Esophagus mucosa (tissue), 1 donor: ENCODE results near the gene KCNJ5. TPM values are rescaled to one million over a fixed set of nuclear protein-coding genes. Genes with fewer than 3 reads are reported as not detected.

Source experiments
- ATAC-seq: fragments of 200-7000 bp; cut with Tn5 transposase; one replicate; pipeline ENCODE4 v1.9.1; 2020
- total RNA-seq: library from RNA; stranded (reverse); gene quantifications from one replicate; pipeline ENCODE4 v1.2.4, GENCODE V29; 2023
- donor health status: DM: yes; HTN: yes; CAD: no.

Gene KCNJ5
- total RNA-seq, 1 donor from 2014 or later, result 0.08 TPM

DNA sequence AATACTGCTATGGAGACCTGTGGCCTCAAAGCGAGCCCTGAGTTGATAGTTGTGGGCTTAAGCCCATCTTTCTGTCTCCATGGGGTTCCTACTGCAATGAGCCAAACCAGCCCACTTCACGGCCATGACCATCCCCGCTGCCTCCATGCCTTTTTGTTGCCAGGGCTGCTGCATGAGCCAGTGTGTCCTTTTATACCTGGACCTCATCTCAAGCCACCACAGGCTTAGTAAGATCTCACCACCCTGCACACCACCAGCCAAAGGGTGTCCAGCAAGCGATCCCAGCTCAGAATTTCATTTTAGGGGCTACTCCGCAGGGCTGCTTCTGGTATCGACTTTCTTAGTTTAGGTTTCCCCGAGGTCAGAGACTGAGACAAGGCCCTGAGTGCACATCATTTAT is 43.2 kb downstream of the KCNJ5 start:
- ATAC-seq, result no peak

- ATAC-seq, result no peak
Measured at GRCh38 chr11:128934926-128935325, 43.8 kb downstream of the KCNJ5 start.

DNA sequence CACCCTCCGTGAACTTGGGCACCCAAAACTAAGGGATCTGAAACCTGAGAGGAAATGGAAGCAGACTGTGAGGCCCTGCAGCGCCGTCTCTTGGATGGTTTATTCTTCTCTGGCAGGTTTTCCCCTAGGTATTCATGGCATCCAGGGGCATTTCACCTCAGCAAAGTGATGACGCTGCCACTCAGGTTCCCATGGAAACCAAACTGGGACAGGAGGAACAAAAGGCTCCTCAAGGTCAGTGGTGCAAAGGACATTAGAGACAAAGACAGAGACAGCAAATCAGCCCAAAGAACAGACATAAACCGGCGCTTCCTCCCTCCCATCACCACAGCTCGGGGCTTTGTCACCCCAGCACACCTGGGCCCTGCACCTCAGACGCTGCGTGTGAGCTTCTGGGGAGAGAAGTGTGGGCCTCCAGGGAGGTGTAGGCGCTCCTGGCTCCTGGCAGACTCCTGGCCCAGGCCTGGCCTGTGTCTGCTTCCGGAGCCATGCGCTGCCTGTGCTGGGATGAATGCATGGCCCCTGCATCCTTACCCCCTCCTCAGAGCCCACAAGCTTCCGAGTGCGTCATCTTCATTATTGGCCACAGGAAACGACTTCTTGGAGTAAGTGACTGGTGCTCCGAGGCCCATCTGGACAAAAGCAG is 45.6 kb downstream of the KCNJ5 start:
- no peak for ATAC-seq

GRCh38 chr11:128937480-128937879 is 46.3 kb downstream of the KCNJ5 start:
- no peak for ATAC-seq

DNA sequence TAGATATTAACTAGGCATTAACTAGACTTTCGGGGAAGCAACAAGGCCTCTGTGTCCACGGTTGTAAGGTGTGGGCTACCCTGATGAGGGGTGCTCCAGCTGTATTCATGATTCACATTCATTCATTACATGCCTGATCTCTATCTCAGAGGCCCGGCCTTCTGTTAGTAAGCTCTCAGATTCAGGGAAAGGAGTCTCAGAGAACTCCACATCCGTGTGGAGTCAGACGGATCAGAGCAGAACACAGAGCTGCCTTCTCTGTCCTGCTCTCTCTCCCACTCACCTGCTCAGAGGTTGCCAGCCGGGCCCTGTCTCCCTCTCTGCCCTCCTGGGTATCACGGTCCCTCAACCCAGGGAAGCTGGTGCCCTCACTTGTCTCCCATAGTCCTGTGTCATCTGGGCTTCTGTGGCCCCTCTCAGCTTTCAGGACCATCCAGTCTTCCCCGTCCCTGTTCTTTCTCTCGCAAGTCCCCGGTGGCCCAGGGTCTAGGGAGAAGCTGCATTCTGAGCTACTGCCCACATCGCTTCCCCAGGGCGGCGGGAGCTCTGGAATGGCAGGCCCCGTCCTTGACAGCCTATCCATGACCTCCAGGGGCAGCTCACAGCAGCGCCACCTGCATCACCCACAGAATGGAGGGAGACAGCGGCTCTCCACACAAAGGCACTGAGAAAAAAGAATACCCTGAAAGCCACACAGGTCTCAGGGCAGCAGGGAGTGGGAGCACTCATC is 47.2 kb downstream of the KCNJ5 start:
- no peak for ATAC-seq

DNA sequence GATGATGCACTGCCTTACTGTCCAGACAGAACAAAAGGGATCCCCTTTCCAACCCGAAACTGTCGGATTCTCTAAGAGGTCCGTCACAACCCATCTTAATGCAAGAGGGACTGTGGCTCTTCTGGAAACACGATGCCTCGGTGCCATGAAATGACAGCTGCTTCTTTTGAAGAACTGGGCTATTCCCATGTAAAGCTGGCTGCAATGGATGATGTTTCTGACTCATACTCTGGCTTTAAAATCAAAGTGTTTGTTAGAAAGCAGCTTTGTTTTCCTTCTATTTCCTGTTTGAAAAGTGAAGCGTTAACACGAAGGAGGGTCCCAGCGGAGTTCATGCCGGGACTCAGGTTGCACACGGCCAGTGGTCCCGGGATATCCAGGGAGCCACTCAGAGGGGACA is 48.4 kb downstream of the KCNJ5 start:
- ATAC-seq, result no peak

- ATAC-seq, result peak; percentile 80
Measured at GRCh38 chr11:128940156-128940555, 49.0 kb downstream of the KCNJ5 start.

DNA sequence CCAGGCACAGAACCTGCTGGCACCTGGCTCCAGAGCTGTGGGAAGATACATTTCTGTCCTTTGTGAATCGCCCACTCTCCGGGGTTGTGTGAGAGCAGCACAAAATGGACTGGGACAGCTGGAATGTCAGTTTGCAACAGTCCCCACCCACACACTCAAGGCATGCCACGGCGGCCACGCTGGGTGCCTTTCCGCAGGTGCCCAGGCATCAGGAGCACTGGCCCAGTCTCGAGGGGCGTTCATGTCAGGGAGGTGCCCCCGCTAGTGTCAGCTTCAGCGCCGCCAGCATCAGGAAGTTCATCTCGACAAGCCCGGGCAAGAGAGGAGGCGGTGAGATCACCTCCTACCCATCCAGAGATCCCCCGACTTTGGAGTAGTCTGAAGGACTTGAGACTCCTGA is 49.4 kb downstream of the KCNJ5 start:
- peak; percentile 60 for ATAC-seq

GRCh38 chr11:128941110-128941509 is 50.0 kb downstream of the KCNJ5 start:
- no peak for ATAC-seq

DNA sequence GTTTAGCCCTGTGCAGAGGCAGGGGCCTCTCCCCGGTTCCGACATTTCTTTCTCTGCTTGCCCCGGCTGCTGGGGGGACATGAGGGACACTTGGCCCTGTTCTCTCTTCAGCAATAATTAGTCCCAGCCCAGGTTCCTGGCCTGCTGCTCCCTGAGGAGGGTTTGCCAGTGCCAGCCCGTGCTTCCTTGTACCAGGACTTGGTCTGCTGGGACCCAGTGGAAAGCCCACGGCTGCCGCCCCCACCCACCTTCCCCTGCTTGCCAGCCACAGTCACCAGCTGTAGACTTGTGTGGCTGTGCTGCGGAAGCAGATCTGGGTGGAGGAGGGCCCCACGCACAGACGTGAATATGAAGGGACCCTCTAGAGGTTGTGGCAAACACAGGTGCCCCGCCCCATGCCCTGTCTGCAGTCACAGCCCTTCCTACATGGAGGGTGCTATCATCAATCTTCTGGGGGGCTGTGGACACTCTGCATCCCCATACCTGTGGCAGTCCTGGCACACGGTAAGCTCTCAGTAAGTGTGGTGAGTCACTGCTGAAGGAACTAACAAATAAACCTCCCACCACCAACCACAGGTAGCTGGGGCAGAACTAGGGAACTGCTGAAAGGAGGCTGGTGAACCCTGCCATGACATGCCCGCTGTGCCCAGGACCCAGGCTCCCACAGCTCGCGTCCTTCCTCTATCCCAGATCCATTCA is 50.6 kb downstream of the KCNJ5 start:
- ATAC-seq, result peak; percentile 63

DNA sequence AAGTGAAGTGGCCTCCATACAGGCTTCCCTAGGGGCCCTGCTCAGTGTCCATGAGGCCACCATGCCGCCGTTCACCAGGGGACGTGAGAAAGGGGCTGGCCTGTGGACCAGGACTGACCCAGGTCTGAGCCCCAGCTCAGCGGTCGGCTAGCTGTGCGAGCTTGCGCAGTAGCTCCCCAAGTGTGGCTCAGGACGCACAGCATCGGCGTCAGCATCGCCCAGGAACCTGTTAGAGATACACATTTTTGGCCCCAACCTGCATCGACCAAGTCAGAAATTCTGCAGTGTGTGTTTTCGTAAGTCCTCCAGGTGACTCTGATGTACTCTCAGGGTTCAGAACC is 51.1 kb downstream of the KCNJ5 start:
- peak; percentile 38 for ATAC-seq

- ATAC-seq, result peak; percentile 56
Measured at GRCh38 chr11:128942817-128943427, 51.8 kb downstream of the KCNJ5 start, which contains the start of gene TP53AIP1. TP53AIP1 (minus strand) TSS chr11:128942871; CDS start chr11:128937818, 5,053 bp downstream.

GRCh38 chr11:128943428-128943976 is 52.3 kb downstream of the KCNJ5 start:
- no peak for ATAC-seq

- no peak for ATAC-seq
Measured at GRCh38 chr11:128946648-128947047, 55.5 kb downstream of the KCNJ5 start.

DNA sequence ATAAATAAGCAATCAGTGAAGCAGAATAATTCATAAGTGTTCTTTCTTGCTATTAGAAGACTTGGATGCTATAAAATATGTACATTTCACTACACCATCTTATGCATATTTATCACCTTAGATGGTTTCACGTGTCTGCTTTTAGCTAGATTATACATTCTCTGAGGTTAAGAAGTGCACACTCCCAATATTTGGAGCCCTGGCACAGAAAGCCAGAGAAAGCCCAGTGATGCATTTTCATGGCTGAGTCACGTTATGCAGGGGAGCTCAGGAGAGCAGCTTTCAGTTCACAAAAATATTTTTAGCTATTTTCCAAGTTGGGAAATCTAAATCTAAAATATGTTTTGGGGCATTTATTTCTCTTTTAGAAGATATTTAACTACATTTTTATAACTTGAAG is 56.6 kb downstream of the KCNJ5 start:
- no peak for ATAC-seq

GRCh38 chr11:128948583-128948982 is 57.4 kb downstream of the KCNJ5 start:
- ATAC-seq, result no peak

- no peak for ATAC-seq
Measured at GRCh38 chr11:128949791-128950454, 58.8 kb downstream of the KCNJ5 start.

GRCh38 chr11:128953151-128953550 is 62.0 kb downstream of the KCNJ5 start:
- ATAC-seq, result no peak

- no peak for ATAC-seq
Measured at GRCh38 chr11:128955636-128956035, 64.5 kb downstream of the KCNJ5 start.

DNA sequence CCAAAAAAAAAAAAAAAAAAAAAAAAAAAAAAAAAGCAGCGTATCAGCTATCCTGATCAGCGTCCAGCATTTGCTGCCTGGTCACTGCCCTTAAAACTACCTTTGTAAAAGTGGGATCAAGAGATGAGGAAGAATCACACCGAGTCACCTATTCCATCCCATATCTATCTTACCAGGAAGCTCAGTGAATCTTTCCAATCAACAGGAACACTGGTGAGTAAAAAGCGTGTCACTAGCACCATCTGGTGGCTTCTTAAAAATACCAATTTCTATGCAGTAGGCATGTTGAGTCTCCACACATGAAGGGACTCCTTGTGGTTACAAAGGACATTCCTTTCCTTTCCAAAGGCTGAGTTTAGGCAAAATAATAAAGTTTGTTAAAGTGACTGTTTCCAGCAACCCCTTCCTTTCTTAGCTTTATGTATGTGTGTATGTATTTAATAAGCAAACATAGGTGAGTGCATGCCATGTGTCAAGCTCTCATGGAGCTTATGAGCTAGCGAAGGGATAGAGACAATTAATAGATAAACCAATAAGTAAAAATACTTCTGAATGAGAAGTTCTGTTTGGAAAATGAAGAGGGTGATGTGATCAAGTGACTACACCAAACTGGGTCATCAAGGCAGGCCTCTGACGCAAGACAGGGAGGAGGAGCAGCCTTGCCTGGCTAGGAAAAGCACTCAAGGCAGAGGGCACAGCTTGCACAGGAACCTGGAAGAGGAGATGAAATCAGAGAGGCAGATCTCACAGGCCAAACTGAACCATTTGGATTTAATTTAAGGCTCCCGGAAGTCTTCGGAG is 65.4 kb downstream of the KCNJ5 start:
- peak; percentile 72 for ATAC-seq

DNA sequence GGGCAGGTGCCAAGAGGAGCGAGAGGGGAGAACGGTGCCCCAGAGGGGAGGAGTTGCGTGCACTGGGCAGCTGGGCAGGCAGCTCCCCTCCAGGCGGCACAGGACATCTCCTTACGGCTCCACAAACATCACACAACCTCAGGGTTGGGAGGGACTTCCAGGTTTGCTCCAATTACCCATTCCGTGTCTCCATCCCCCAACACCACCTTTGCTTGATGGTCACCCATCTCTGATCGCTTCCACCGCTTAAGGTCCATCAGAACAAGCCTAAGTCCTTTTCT is 66.0 kb downstream of the KCNJ5 start:
- ATAC-seq, result no peak

- ATAC-seq, result no peak
Measured at GRCh38 chr11:128961645-128962044, 70.5 kb downstream of the KCNJ5 start.
